Left ventricle myocardium inferior (tissue), 1 donor: ENCODE results near the gene NKAPL. TPM values are rescaled to one million over a fixed set of nuclear protein-coding genes. Genes with fewer than 3 reads are reported as not detected.

Experiments
- DNase-seq: peaks from one replicate; pipeline ENCODE4 v3.0.0-alpha.2; 2020
- H3K27ac ChIP-seq: fragments of 200-600 bp; replicated peaks from 2 replicates; pipeline ENCODE4 v1.8.0; 2021
- H3K27me3 ChIP-seq: fragments of 200-600 bp; 2 replicates; pipeline ENCODE4 v1.8.0; 2021; ENCODE audit warnings: low read depth
- H3K36me3 ChIP-seq: fragments of 200-600 bp; 2 replicates; pipeline ENCODE4 v1.8.0; 2021
- H3K4me1 ChIP-seq: fragments of 200-600 bp; 2 replicates; pipeline ENCODE4 v1.8.0; 2021
- H3K4me3 ChIP-seq: fragments of 200-600 bp; 2 replicates; pipeline ENCODE4 v1.8.0; 2021; ENCODE audit warnings: mild to moderate bottlenecking, moderate library complexity
- H3K9me3 ChIP-seq: fragments of 200-600 bp; replicated peaks from 2 replicates; pipeline ENCODE4 v1.8.0; 2021
- CTCF ChIP-seq: fragments of 200-600 bp; IDR thresholded peaks from 2 replicates; pipeline ENCODE4 v1.8.0; 2021; ENCODE audit warnings: antibody characterized with exemption, mild to moderate bottlenecking, borderline replicate concordance
- intact Hi-C: fragments of 100-400 bp; cut with micrococcal nuclease; formaldehyde crosslinking; loops from one replicate; pipeline ENCODE4 v1.11.0; 2022
- total RNA-seq: library from RNA; stranded (reverse); fragmentation: NEBNext Ultra II Directional; extraction: Animal tissue kit (Norgen Biotek cat#: 25700); gene quantifications from one replicate; pipeline ENCODE4 v1.2.1, GENCODE V29; 2021
- donor health status: DM: no; HTN: yes; CAD: no; lungs with severe emphysema.

The NKAPL gene
- total RNA-seq, 1 donor from 2014 or later: 4.5 TPM

DNA sequence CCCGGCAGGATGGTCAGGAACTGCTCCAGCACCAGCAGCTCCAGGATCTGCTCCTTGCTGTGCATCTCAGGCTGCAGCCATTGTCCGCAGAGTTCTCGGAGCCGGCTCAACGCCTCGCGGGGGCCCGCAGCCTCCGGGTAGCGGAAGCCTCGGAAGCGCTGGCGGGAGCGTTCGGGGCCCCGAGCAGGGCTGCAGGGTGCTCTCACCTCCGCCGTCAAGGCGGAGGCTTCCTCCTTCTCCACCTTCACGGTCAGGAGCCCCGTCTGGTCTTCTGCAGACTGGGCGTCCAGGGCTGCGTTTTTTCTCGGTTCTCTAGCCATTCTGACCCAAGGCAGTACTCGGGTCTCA is 7.5 kb upstream of the NKAPL start:
- no peak for DNase-seq
- no peaks in the 10 kb centered on the region for H3K9me3 ChIP-seq
- H3K36me3 ChIP-seq: peaks cover 26% of the 10 kb centered on the region
- intact Hi-C loops: loop anchor here (10.0 kb wide), 1 partner anchor 107 kb away; the partner anchor contains the start of gene ZKSCAN8
- H3K27ac ChIP-seq: peak overlapping the region; percentile 62
- H3K4me1 ChIP-seq: peaks cover 40% of the 10 kb centered on the region
- TF ChIP-seq CTCF: no peak
- H3K27me3 ChIP-seq: no peaks in the 10 kb centered on the region
- peak overlapping the region; percentile 89 for H3K4me3 ChIP-seq

DNA sequence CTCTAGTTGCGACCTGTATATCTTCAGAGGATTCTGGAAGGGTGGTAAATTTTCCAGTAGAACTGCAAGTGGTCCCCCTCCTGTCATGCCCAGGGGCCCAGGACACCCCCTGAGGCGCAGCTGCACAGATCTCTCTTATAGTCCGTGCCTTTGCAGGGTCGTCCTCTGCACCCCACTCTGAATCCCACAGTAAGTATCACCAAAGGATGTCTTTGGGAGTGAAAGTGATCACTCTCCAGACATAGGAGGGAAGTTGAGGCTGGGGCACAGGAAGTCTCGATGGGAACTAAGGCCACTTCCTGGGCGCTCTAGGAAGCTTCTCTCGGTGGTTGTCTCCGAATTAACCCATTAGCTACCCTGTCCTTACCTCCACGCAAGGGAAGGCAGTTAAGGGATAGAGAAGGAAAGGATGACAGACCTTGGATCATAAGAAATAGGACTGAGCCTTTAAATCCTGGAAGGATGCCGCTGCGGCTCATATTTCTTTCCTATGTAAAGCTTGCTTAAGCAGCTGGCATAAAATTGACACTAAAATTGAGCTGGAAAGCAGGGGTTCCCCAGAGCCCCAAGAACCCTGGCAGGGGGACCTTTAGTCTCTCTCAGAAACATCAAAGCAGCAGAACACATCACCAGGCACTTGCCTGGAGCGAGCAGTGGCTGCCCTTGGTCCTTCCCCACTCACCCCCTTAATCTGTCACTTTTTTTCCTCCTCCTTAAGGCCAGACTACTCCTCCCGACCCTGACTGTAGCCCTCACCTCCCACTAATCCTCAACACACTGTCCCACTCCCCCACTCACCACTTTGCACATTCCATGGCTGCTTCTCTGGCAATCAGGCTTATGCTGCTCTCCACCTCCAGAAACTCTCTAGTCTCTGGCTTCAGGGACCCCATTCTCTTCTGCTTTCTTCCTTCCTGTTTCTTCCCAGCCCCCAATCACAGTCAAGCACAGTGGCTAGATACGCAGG is 6.8 kb upstream of the NKAPL start, which contains the start of gene ZKSCAN4:
TSS of gene ZKSCAN4 (minus strand) at position 261 of the 967 bp plus-strand sequence. CDS start 289 bp downstream, outside the sequence.
- H3K4me3 ChIP-seq: peak within 1 kb of the TSS; percentile 89
- intact Hi-C loops: loop anchor here (10.0 kb wide), 1 partner anchor 107 kb away; the partner anchor contains the start of gene ZKSCAN8
- DNase-seq: peak; percentile 74
- peaks cover 34% of the 10 kb centered on the region for H3K4me1 ChIP-seq
- no peaks in the 10 kb centered on the region for H3K27me3 ChIP-seq
- H3K9me3 ChIP-seq: no peaks in the 10 kb centered on the region
- H3K27ac ChIP-seq: peak within 1 kb of the TSS; percentile 62
- no peak for TF ChIP-seq CTCF
- peaks cover 19% of the 10 kb centered on the region for H3K36me3 ChIP-seq

GRCh38 chr6:28254121-28254519 is 5.0 kb upstream of the NKAPL start:
- Histone ChIP-seq H3K27me3 (no peaks in the 10 kb centered on the region), H3K4me1 (peaks cover 39% of the 10 kb centered on the region), H3K9me3 (peaks cover under 1% of the 10 kb centered on the region), H3K4me3 (no peak overlapping the region), H3K27ac (no peak overlapping the region), H3K36me3 (peaks cover 3% of the 10 kb centered on the region)
- TF ChIP-seq CTCF: no peak
- intact Hi-C loops: loop anchor here (10.0 kb wide), 1 partner anchor 109 kb away; the partner anchor contains the start of gene ZKSCAN8
- no peak for DNase-seq

DNA sequence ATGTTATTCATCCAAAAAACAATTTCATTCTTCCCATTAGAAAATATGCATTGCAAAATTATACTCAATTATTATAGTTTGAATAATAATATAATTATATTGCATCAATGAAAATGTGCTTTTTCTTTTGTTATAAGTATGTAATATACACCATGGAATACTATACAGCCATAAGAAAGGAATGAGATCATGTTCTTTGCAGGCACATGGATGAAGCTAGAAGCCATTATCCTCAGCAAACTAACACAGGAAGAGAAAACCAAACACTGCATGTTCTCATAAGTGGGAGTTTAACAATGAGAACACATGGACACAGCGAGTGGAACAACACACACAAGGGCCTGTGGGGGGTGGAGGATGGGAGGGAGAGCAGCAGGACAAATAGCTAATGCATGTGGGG is 2.1 kb upstream of the NKAPL start:
- Histone ChIP-seq H3K4me1 (peaks cover 23% of the 10 kb centered on the region), H3K27ac (no peak overlapping the region), H3K36me3 (no peaks in the 10 kb centered on the region), H3K9me3 (peaks cover 24% of the 10 kb centered on the region), H3K27me3 (no peaks in the 10 kb centered on the region), H3K4me3 (no peak overlapping the region)
- DNase-seq: no peak
- TF ChIP-seq CTCF: no peak
- intact Hi-C loops: loop anchor here (10.0 kb wide), 1 partner anchor 112 kb away; the partner anchor contains the start of gene ZKSCAN8

DNA sequence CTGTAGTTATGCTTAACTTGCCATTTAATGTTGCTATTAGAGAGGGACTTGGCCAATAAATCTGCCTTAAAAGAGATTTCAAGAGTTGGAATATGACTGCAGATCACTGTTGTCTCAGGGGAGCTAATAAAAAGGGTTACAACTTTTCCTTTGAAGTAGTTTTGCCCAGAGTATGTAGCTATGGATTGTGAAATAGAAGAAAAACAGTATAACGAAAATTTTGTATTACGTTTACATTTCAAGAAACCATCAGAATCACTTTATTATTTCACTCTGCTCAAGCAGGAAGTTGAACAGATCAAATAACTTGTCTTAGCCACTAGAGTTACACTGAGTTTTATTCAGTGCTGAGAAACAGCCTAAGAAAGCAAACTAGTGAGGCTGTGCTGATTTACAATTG is 4.8 kb downstream of the NKAPL start:
- H3K9me3 ChIP-seq: peaks cover 24% of the 10 kb centered on the region
- H3K36me3 ChIP-seq: no peaks in the 10 kb centered on the region
- intact Hi-C loops: no loop called here
- no peak overlapping the region for H3K4me3 ChIP-seq
- H3K27ac ChIP-seq: no peak overlapping the region
- peaks cover 40% of the 10 kb centered on the region for H3K4me1 ChIP-seq
- H3K27me3 ChIP-seq: no peaks in the 10 kb centered on the region
- TF ChIP-seq CTCF: no peak
- no peak for DNase-seq
